Common myeloid progenitor, CD34-positive (primary cell): ENCODE data around the gene FGF18.

Experiments used
- CTCF ChIA-PET: fragments of 350-600 bp; sonication (Branson Sonifier 250); formaldehyde crosslinking; loops from one replicate; lab custom pipeline; 2021; ENCODE audit warnings: antibody characterized with exemption; lab: Charles Lee
- POLR2A ChIA-PET: fragments of 350-600 bp; sonication (Branson Sonifier 250); formaldehyde crosslinking; loops from one replicate; lab custom pipeline; 2021; ENCODE audit warnings: antibody characterized with exemption; lab: Charles Lee
- DNase-seq, 3 donors: peaks; one replicate each; pipeline versions ENCODE4 v3.0.0 to v3.0.0-alpha.2; 2013
- H3K27ac ChIP-seq, 2 experiments: 1 replicate in 1 of 2; 2 replicates in 1 of 2; pipeline ENCODE4 v1.7.0; 2013; ENCODE audit warnings: inconsistent platforms in 2 of 2, low read length in 2 of 2, mild to moderate bottlenecking in 2 of 2, low read depth in 1 of 2, moderate library complexity in 1 of 2; ENCODE audit not compliant: severe bottlenecking in 2 of 2, insufficient read depth in 1 of 2, poor library complexity in 1 of 2
- H3K27me3 ChIP-seq, 5 experiments: replicated peaks in 2 of 5; 1 replicate in 3 of 5; 2 replicates in 2 of 5; pipeline versions ENCODE4 v1.6.1 to v1.7.0; 2013; ENCODE audit warnings: low read length in 4 of 5, mild to moderate bottlenecking in 2 of 5, moderate library complexity in 2 of 5, inconsistent platforms in 1 of 5; ENCODE audit not compliant: insufficient read depth in 5 of 5, control insufficient read depth in 4 of 5
- H3K36me3 ChIP-seq, 4 experiments: 1 replicate in 2 of 4; 2 replicates in 2 of 4; pipeline versions ENCODE4 v1.6.1 to v1.7.0; 2013; ENCODE audit warnings: low read length in 3 of 4, control low read depth in 1 of 4, mild to moderate bottlenecking in 1 of 4; ENCODE audit not compliant: control insufficient read depth in 4 of 4, insufficient read depth in 4 of 4
- H3K4me1 ChIP-seq, 4 experiments: 1 replicate in 3 of 4; 2 replicates in 1 of 4; pipeline versions ENCODE4 v1.6.1 to v1.7.1; 2013; ENCODE audit warnings: low read length in 3 of 4, mild to moderate bottlenecking in 3 of 4, control low read depth in 1 of 4, inconsistent platforms in 1 of 4, moderate library complexity in 1 of 4; ENCODE audit not compliant: control insufficient read depth in 4 of 4, insufficient read depth in 4 of 4; ENCODE audit errors: control extremely low read depth in 1 of 4
- H3K4me3 ChIP-seq, 7 experiments: 1 replicate in 4 of 7; 2 replicates in 3 of 7; pipeline versions ENCODE4 v1.5.1 to v1.7.0; 2013; ENCODE audit warnings: mild to moderate bottlenecking in 7 of 7, low read length in 6 of 7, moderate library complexity in 6 of 7, inconsistent platforms in 2 of 7, low read depth in 2 of 7, control low read depth in 1 of 7; ENCODE audit not compliant: insufficient read depth in 4 of 7, control insufficient read depth in 1 of 7; ENCODE audit errors: extremely low read depth in 1 of 7
- H3K9me3 ChIP-seq, 5 experiments: 1 replicate in 4 of 5; 2 replicates in 1 of 5; pipeline versions ENCODE4 v1.6.1 to v1.7.1; 2013; ENCODE audit warnings: low read length in 4 of 5, mild to moderate bottlenecking in 2 of 5, inconsistent platforms in 1 of 5, low read depth in 1 of 5, moderate library complexity in 1 of 5; ENCODE audit not compliant: control insufficient read depth in 4 of 5, insufficient read depth in 2 of 5; ENCODE audit errors: control extremely low read depth in 1 of 5
- WGBS: methylation state at CpG from one replicate; pipeline ENCODE4 v1.1.5; 2013; ENCODE audit not compliant: insufficient coverage; 5-methylcytosine and 5-hydroxymethylcytosine counted together

FGF18 gene

DNA sequence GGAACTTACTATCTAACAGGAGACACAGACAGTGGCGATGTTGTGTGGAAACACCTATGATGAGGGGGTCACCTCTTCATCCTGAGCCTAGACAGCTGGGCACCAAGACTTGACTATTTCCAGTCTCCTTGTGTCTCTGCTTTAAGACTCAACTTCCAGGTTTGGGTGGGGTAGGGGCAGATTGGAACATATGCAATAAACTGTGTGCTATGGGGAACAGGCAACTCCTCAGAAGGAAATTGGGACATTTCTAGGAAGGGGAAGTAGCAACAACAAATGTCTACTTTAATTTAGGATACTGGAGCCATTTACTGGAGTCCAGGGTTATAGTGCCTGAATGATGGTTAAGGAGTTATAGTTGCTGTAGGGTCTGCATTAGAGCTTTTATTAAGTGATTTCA is 57.3 kb downstream of the FGF18 start:
- Histone ChIP-seq H3K9me3 (peaks cover 0 to 3% (median 0%) of the 10 kb centered on the region in 5 experiments), H3K4me1 (peaks cover 0 to 23% (median 14%) of the 10 kb centered on the region in 4 experiments), H3K27ac (no peak overlapping the region), H3K27me3 (peaks cover 0 to 9% (median 0%) of the 10 kb centered on the region in 5 experiments), H3K4me3 (no peak overlapping the region), H3K36me3 (no peaks in the 10 kb centered on the region)
- CTCF ChIA-PET, result interaction anchor here (0.9 to 1.4 kb wide), 2 partner anchors 8 to 9 kb away, joined by 3 read pairs; no protein-coding TSS in a partner anchor
- POLR2A ChIA-PET, result no interaction called here
- DNase-seq, result no peak
- WGBS, result 100% methylated on average over 1 of the region's 1 CpG

DNA sequence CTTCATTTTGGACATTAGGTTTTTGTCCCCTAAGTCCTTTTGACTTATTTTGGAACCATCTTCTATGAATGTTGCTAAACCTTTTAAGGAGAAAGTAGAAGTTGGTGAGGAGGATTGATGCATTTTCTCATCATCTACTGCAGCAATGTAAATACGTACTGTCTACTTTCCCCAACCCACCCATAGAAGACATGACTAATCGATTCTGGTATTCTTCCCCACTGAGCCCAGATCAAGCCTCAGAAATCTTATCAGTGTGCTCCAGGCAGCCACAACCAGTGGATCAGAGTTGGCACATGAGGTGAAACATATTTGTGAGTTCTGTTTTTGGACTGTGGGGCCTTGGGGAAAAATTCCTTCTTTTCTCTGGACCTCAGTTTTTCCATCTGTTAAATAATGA is 57.7 kb downstream of the FGF18 start:
- no CpG with 5 or more reads among the region's 2 CpGs for WGBS
- CTCF ChIA-PET, result interaction anchor here (1.5 kb wide), 1 partner anchor 26 kb away, joined by 5 read pairs; no protein-coding TSS in a partner anchor
- H3K27me3 ChIP-seq, result peaks cover 0 to 10% (median 0%) of the 10 kb centered on the region in 5 experiments

DNA sequence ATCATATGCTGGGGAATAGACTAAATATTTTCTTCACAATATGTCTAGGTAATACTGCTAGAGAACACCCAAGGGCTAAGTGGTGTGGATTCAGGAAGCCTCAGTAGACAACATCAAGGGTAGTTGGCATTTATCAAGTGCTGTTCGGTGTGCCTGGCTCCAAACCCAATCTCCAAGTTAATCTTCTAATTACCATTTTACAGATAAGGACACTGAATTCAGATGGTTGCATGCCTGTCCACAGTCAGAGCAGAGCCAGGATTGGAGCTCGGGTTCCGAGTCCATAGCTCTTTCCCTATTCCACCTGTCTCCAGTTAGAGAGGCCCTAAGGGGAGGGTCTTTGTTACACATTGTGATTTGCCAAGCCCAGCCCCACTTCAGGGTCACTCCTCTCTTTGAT is 58.2 kb downstream of the FGF18 start:
- Histone ChIP-seq H3K36me3 (no peaks in the 10 kb centered on the region), H3K4me3 (no peak overlapping the region), H3K27me3 (peaks cover 0 to 10% (median 0%) of the 10 kb centered on the region in 5 experiments), H3K9me3 (no peaks in the 10 kb centered on the region), H3K4me1 (peaks cover 0 to 23% (median 14%) of the 10 kb centered on the region in 4 experiments), H3K27ac (no peak overlapping the region)
- ChIA-PET CTCF (interaction anchor here (1.5 kb wide), 1 partner anchor 27 kb away, joined by 5 read pairs; no protein-coding TSS in a partner anchor), POLR2A (no interaction called here)
- WGBS, result 91% methylated on average over 3 of the region's 3 CpGs
- DNase-seq, result no peak

More for the DNA sequence above, 57.7 kb downstream of the FGF18 start:
- DNase-seq, result peak; percentile 52 to 80 (median 66)
- Histone ChIP-seq H3K9me3 (peaks cover 0 to 3% (median 0%) of the 10 kb centered on the region in 5 experiments), H3K4me3 (no peak overlapping the region), H3K27ac (no peak overlapping the region), H3K4me1 (peaks cover 0 to 23% (median 14%) of the 10 kb centered on the region in 4 experiments), H3K36me3 (no peaks in the 10 kb centered on the region)
- POLR2A ChIA-PET, result no interaction called here

DNA sequence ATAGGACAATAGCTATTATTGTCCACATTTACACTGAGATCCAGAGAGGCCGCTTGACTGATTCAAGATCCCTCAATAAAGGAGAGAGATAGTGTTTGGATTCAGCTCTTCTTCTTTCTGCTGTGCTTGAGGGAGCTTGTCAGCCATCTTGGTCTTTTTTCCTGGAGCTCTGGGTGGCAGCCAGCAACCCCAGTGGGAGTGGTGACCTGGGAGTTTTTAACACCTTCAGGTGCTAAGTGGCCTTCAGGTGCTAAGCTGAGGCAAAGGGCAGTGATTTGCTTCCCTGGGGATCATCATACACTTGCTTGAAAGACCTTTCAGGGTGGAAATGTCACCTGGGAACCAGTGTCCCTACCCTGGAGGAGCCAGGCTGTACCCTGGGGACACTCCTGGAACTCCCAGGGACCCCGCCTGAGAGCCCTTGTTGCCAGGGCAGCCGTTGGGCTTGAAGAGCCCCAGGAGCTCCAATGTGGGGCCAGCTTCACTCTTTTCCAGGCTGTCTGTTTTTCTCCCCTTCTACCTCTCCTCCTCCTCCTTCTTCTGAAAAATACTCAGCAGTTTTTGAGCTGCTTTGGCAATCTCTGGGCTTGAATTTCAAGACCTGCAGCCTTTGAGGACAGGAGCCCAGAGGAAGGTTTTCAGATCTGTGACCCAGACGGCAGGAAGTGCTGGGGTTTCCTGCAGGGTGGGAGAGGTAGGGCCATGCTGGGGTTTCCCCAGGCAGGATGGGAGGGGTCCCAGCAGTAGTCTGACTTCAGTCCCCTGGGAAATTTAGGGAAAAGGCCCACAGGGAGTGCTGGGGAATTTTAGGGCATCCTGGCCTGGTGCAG is 59.7 kb downstream of the FGF18 start:
- ChIA-PET CTCF (interaction anchor here (1.0 to 2.1 kb wide), 5 partner anchors 8 to 61 kb away, joined by 3 to 7 read pairs (median 4); no protein-coding TSS in a partner anchor), POLR2A (interaction anchor here (0.6 to 0.7 kb wide), 2 partner anchors 379 to 422 kb away, joined by 3 read pairs; no protein-coding TSS in a partner anchor)
- Histone ChIP-seq H3K36me3 (no peaks in the 10 kb centered on the region), H3K4me3 (peak overlapping the region in 1 of 7 experiments; percentile 20), H3K27me3 (peaks cover 0 to 12% (median 0%) of the 10 kb centered on the region in 5 experiments), H3K27ac (no peak overlapping the region), H3K4me1 (peaks cover 0 to 23% (median 14%) of the 10 kb centered on the region in 4 experiments), H3K9me3 (no peaks in the 10 kb centered on the region)
- 56% methylated on average over 3 of the region's 4 CpGs for WGBS
- DNase-seq, result peak; percentile 11 to 48 (median 46)

DNA sequence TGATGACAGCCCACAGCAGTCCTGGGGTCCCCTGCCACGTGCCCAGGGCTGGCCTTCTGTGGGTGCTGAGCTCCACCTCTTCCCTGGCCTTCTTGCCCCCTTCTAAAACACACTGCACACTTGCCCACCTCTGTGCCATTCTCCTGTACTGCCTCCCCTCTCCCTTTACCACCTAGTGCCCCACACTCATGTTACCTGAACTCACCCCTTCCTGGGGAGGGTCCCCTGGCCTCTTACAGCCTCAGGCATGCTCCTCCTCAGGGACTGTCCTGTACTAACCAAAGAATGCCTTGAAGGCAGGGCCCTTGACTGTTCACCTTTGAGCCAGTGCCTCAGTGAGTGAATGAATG is 60.3 kb downstream of the FGF18 start:
- ChIA-PET POLR2A (no interaction called here), CTCF (interaction anchor here (1.0 to 2.1 kb wide), 3 partner anchors 9 to 57 kb away, joined by 3 to 7 read pairs (median 3); no protein-coding TSS in a partner anchor)
- H3K4me1 ChIP-seq, result peaks cover 0 to 23% (median 14%) of the 10 kb centered on the region in 4 experiments
- peaks cover 0 to 12% (median 0%) of the 10 kb centered on the region in 5 experiments for H3K27me3 ChIP-seq
- no peaks in the 10 kb centered on the region for H3K9me3 ChIP-seq
- H3K27ac ChIP-seq, result no peak overlapping the region
- no peak overlapping the region for H3K4me3 ChIP-seq
- DNase-seq, result no peak
- 0% methylated on average over 1 of the region's 1 CpG for WGBS
- no peaks in the 10 kb centered on the region for H3K36me3 ChIP-seq

DNA sequence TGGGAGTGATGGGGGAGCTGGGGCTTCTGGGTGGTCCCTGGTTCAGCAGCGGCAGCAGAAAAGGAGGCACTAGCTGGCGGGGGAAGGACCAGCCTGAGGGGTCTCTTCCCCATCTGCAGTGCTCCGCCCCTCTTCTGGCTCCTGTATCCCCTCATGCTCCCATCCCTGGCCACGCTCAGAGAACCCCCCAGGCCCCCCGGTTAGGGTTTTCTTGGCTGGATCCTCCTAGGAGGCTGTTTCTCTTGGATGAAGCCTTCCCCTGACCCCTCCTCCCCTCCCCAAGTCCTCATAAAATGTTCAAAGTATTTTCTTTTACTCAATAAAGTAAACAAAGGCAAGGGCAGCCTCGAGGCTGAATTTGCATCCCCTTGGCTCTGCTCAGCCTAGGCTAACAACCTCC is 60.8 kb downstream of the FGF18 start:
- ChIA-PET POLR2A (no interaction called here), CTCF (interaction anchor here (2.1 kb wide), 1 partner anchor 18 kb away, joined by 7 read pairs; no protein-coding TSS in a partner anchor)
- Histone ChIP-seq H3K27ac (no peak overlapping the region), H3K27me3 (peaks cover 0 to 12% (median 0%) of the 10 kb centered on the region in 5 experiments), H3K4me1 (peaks cover 0 to 23% (median 14%) of the 10 kb centered on the region in 4 experiments), H3K4me3 (no peak overlapping the region), H3K9me3 (no peaks in the 10 kb centered on the region), H3K36me3 (no peaks in the 10 kb centered on the region)
- no peak for DNase-seq
- WGBS, result 97% methylated on average over 3 of the region's 6 CpGs
